ENCODE data around the gene SOAT1. TPM values are rescaled to one million over a fixed set of nuclear protein-coding genes. Genes with fewer than 3 reads are reported as not detected.
"Not testable (repeated sequence)": the region's sequence is repeated elsewhere in the genome, so short reads cannot be mapped to it uniquely, and the experiment has no call there.

SOAT1 gene
- total RNA-seq, 1 experiment from 2014 or later, result 28.7 TPM

DNA sequence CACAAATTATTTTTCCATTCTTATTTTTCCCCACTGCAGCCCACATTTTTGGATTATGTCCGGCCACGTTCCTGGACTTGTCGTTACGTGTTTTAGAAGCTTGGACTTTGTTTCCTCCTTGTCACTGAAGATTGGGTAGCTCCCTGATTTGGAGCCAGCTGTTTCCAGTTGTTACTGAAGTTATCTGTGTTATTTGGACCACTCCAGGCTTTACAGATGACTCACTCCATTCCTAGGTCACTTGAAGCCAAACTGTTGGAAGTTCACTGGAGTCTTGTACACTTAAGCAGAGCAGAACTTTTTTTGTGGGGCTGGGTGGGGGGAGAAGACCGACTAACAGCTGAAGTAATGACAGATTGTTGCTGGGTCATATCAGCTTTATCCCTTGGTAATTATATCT, 59.9 kb downstream of the SOAT1 start:
- DNase-seq, result peak; percentile 70 to 75
- H3K27me3 ChIP-seq, result no peaks in the 10 kb centered on the region
- no peaks in the 10 kb centered on the region for H3K9me3 ChIP-seq (replicated peaks)
- peak overlapping the region; percentile 41 for H3K27ac ChIP-seq
- peaks cover 18% of the 10 kb centered on the region for H3K36me3 ChIP-seq
- no peak overlapping the region for H3K4me3 ChIP-seq
- H3K4me1 ChIP-seq, result peaks cover 12% of the 10 kb centered on the region

DNA sequence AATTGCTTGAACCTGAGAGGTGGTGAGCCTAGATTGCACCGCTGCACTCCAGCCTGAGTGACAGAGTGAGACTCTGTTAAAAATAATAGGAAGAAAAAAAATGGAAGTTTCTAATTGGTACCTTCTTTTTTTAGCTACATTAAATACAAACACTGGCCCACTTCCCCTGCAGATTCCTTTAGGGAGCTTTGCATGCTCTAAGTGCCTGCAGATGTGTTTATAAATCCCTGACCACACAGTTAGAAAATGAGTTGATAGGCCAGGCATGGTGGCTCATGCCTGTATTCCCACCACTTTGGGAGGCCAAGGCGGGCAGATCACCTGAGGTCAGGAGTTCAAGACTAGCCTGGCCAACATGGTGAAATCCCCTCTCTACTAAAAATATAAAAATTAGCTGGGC, 68.0 kb downstream of the SOAT1 start:
- H3K27me3 ChIP-seq; H3K27ac ChIP-seq; H3K36me3 ChIP-seq; H3K4me3 ChIP-seq; DNase-seq; H3K9me3 ChIP-seq (replicated peaks); H3K4me1 ChIP-seq: not testable (repeated sequence)

DNA sequence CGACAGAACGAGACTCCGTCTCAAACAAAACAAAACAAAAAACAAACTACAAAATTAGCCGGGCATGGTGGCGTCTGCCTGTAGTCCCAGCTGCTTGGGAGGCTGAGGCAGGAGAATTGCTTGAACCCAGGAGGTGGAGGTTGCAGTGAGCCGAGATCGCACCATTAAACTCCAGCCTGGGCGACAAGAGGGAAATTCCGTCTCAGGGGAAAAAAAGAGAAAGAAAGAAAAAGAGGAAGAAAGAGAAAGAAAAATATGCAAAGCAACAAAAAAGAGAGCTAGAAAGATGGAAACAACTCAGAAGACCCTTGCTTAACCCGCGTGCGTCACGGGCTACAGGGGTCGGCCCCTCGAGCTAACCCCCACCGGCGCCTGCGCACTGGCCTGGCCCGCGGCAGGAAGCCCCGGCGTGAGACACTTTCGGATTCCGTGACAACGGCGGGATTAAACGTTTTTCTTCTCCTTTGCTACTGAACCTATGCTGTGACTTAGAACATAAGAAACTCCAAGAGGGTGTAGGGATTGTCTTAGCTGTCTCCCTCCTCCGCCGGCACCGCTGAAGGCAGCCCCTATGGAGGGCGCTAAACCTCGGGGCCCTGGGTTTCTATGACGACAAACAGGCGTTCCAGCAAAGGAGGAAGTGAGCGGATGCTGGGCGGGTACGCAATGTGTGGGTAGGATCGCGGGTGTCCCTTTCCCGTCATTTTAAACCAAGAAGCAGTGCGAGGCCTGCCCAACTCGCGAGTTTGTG, 71.9 kb downstream of the SOAT1 start, which contains the start of gene AXDND1:
TSS of gene AXDND1 (plus strand) at position 630 of the 751 bp plus-strand sequence. CDS start 539 bp downstream, outside the sequence.
- H3K27ac ChIP-seq, result peak within 1 kb of the TSS; percentile 89
- no peaks in the 10 kb centered on the region for H3K4me1 ChIP-seq
- peak; percentile 84 to 87 for DNase-seq
- H3K9me3 ChIP-seq (replicated peaks), result no peaks in the 10 kb centered on the region
- H3K27me3 ChIP-seq, result no peaks in the 10 kb centered on the region
- no peaks in the 10 kb centered on the region for H3K36me3 ChIP-seq
- H3K4me3 ChIP-seq, result peak within 1 kb of the TSS; percentile 71

DNA sequence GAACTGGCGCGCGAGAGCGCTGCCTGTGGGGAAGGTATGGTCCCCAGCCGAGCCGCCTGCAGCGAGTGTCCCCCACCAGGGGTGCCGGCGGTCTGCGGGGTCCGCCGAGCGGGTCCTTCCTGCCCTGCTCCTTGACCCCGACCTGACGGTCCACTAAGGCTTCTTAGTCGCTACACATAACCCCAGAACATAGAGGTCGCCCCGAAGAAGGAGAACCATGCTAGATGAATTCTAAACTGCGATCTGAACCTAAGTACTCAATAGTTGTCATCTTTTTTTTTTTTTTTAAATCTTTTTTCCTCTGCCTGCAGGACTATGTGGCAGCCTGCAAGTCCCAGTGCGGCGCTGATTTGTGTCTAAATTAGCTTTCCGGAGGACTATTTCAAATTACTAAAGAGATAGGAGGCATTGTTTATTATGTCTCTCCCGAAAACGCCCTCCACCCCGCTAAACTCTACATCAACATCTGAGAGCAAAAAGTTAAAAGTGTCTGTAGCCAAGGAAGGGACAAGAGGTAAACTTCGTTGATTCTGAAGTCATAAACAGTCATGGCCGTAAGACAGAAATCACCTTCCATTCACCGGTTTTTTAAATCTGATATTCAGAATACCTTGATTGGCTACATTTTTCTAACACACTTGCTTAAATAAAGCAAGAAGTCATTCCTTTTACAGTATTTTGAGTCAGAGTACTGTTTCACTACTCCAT, 72.7 kb downstream of the SOAT1 start:
- Histone ChIP-seq H3K4me3 (peak overlapping the region; percentile 71), H3K36me3 (no peaks in the 10 kb centered on the region), H3K9me3 (replicated peaks) (no peaks in the 10 kb centered on the region), H3K27ac (peak overlapping the region; percentile 89), H3K4me1 (no peaks in the 10 kb centered on the region), H3K27me3 (no peaks in the 10 kb centered on the region)
- DNase-seq, result no peak

DNA sequence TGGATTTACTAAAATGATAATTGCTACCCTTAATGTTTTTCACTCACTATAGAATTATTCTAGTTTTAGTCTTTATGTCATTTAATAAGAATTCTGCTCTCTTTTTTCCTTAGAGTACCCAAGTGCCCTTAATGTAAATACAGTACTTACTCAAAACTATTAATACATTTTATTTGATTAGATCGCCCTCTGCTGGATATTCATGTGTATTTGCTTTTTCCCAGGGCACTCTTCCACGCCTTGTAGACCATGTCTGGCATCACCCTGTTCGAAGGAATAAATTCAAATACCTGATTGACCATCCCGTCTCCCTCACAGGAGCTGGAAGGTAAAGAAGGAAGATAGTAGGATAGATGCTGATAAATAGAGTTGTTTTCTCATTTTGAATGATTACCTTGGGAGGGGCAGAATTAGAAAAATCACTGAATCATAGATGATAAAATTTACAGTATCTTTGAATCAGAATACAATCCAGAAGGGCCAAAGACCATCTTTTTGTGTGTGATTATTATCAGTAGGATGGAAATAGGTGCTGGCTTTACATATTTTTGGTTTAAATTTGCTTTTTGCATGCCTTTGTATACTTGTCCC, 76.2 kb downstream of the SOAT1 start:
- H3K4me3 ChIP-seq, result no peak overlapping the region
- H3K27ac ChIP-seq, result no peak overlapping the region
- H3K4me1 ChIP-seq, result no peaks in the 10 kb centered on the region
- peak; percentile 19 to 76 for DNase-seq
- no peaks in the 10 kb centered on the region for H3K36me3 ChIP-seq
- no peaks in the 10 kb centered on the region for H3K9me3 ChIP-seq (replicated peaks)
- H3K27me3 ChIP-seq, result no peaks in the 10 kb centered on the region

DNA sequence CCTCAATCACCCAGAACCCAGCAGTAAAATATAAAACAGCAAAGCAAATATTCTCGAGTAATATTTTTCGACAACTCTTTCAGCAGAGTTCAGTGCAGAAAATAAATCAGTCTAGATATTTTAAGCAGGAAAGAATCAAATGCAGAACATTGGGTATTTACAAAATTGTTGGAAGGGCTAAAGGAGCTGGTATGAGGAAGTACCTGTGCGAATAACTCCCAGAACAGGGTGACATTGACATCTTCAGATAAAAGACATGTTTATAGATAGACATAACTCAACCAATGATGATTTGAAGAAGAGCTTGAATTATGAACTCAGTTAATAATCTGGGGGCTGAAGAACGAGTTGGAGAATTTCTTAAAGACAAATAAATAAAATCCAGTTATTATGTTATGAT, 78.6 kb downstream of the SOAT1 start:
- no peak overlapping the region for H3K27ac ChIP-seq
- no peaks in the 10 kb centered on the region for H3K4me1 ChIP-seq
- no peaks in the 10 kb centered on the region for H3K9me3 ChIP-seq (replicated peaks)
- H3K36me3 ChIP-seq, result no peaks in the 10 kb centered on the region
- no peak for DNase-seq
- H3K27me3 ChIP-seq, result no peaks in the 10 kb centered on the region
- no peak overlapping the region for H3K4me3 ChIP-seq

DNA sequence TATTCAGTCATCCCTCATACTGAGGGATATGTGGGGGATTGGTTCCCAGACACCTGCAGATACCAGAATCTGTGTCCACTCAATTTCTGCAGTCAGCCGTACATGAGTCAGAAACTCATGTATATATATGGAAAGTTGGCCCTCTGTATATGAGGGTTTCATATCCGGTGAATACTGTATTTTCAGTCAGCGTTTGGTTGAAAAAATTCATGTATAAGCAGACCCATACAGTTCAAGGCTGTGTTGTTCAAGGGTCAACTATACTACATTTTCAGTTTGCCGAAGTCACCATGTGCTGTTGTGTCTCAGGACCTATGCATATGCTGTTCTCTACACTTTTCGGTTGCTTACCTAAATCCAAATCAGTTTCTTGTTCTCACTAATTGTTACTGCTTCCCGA, 82.6 kb downstream of the SOAT1 start:
- Histone ChIP-seq H3K4me1 (no peaks in the 10 kb centered on the region), H3K36me3 (no peaks in the 10 kb centered on the region), H3K27ac (no peak overlapping the region), H3K9me3 (replicated peaks) (no peaks in the 10 kb centered on the region), H3K4me3 (no peak overlapping the region), H3K27me3 (no peaks in the 10 kb centered on the region)
- no peak for DNase-seq

DNA sequence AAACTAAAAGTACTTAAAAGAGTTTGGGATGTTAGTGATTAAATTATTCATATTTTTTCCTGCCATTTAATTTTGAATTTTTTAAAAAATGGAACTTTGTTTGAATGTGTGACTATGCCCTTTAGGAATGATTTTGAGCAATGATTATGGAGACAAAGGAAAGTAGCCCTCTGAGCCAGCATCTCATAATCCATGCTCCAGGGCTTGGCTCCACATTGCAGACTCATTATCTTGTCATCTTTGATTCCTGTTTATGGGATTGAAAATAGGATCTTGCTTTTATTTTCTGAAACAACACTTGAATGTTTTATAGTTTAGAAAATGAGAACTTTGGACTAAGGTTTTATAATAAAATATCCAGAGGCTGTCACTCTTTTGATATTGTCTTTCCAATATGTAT, 86.7 kb downstream of the SOAT1 start:
- Histone ChIP-seq H3K27me3 (no peaks in the 10 kb centered on the region), H3K9me3 (replicated peaks) (no peaks in the 10 kb centered on the region), H3K4me1 (no peaks in the 10 kb centered on the region), H3K27ac (no peak overlapping the region), H3K4me3 (no peak overlapping the region), H3K36me3 (no peaks in the 10 kb centered on the region)
- no peak for DNase-seq

DNA sequence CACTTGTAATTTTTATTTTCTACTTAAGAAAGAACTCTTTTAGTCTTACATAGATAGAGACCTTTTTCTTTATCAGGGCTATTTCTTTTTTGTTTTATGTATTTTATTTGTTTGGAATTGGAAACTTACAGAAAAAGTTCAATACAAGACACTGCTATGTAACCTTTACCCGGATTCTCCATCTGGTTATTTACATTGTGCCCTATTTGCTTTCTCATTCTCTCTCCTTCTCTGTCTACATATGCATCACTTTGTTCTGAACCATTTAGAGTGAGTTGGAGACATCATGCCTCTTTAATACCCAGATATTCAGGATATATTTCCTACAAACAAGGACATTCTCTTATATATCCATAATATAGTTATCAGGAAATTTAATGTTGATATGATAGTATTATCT, 90.4 kb downstream of the SOAT1 start:
- no peak for DNase-seq
- Histone ChIP-seq H3K9me3 (replicated peaks) (no peaks in the 10 kb centered on the region), H3K27me3 (no peaks in the 10 kb centered on the region), H3K4me1 (no peaks in the 10 kb centered on the region), H3K4me3 (no peak overlapping the region), H3K36me3 (no peaks in the 10 kb centered on the region), H3K27ac (no peak overlapping the region)

DNA sequence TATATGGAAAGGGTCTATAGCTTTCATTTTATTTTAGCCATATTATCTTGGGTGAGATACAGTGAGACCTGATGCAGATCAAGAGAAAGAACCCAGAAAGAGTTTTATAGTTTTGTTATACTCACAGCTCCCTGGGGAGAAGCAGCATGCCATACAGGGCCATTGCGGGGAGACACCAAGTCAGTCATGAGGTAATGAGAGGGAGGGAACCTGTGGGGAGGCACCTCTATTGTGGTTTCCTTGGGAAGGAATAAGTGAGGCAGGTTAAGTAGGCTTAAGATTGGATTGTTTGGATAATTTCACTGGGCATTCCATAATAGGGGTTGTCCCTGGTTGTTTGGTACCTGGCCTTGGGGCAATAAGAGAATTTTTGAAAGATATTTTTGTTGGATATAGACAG, 91.9 kb downstream of the SOAT1 start:
- Histone ChIP-seq H3K27ac (no peak overlapping the region), H3K36me3 (no peaks in the 10 kb centered on the region), H3K9me3 (replicated peaks) (no peaks in the 10 kb centered on the region), H3K4me3 (no peak overlapping the region), H3K27me3 (no peaks in the 10 kb centered on the region), H3K4me1 (no peaks in the 10 kb centered on the region)
- no peak for DNase-seq

DNA sequence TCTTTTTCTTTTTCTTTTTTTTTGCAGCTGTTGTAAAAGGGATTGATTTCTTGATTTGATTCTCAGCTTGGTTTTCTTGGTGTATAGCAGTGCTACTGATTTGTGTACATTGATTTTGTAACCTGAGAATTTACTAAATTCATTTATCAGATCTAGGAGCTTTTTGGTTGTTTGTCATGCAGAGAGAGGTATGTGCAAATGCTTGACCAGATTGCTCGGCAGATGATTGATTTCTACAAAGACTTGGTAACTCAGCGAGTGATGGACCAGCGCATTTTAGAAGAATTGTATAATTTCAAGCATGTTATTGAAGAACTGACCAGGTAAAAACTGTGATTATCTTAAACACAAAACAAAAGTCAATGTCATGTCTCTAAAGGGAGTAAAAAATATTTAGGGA, 100.1 kb downstream of the SOAT1 start:
- Histone ChIP-seq H3K27me3 (no peaks in the 10 kb centered on the region), H3K9me3 (replicated peaks) (no peaks in the 10 kb centered on the region), H3K27ac (no peak overlapping the region), H3K4me3 (no peak overlapping the region), H3K36me3 (no peaks in the 10 kb centered on the region), H3K4me1 (no peaks in the 10 kb centered on the region)
- no peak for DNase-seq

DNA sequence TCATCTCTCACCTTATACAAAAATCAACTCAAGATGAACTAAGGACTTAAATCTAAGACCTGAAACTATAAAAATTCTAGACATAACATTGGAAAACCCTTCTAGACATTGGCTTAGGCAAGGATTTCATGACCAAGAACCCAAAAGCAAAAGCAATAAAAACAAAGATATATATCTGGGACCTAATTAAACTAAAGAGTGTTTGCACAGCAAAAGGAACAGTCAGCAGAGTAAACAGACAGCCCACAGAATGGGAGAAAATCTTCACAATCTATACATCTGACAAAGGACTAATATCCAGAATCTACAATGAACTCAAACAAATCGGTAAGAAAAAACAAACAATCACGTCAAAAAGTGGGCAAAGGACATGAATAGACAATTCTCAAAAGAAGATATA, 105.8 kb downstream of the SOAT1 start:
- not testable (repeated sequence) for DNase-seq; H3K4me1 ChIP-seq; H3K4me3 ChIP-seq; H3K36me3 ChIP-seq; H3K27ac ChIP-seq; H3K9me3 ChIP-seq (replicated peaks); H3K27me3 ChIP-seq

Other genes starting within 250 kb of the SOAT1 start
- gene TOR3A, start 211.7 kb upstream of the SOAT1 start, total RNA-seq (2014; rRNA removed; shearing (Covaris generic)), result 14.6 and 15.4 TPM in 2 replicates
- 11.5 and 14.5 TPM in 2 replicates for gene ABL2, start 64.1 kb upstream of the SOAT1 start, total RNA-seq (2014; rRNA removed; shearing (Covaris generic))
- gene AXDND1, start 72.2 kb downstream of the SOAT1 start, total RNA-seq (2014; rRNA removed; shearing (Covaris generic)), result 0.14 TPM in 1 of 2 replicates, not detected in the other

Data from SJCRH30 (cell line).